PC-9 (cell line): ENCODE measurements around the gene COA3.

Source experiments
- EZH2 ChIP-seq: fragments of 200-600 bp; sonication (generic); IDR thresholded peaks from 2 replicates; pipeline ENCODE4 v1.8.0; 2017; ENCODE audit warnings: antibody characterized with exemption, low read depth
- TF ChIP-seq, protein P1 (sequence below): fragments of 200-600 bp; sonication (generic); conservative IDR thresholded peaks from 2 replicates; pipeline ENCODE4 v1.6.1; 2017; ENCODE audit warnings: mixed run types, antibody characterized with exemption, mild to moderate bottlenecking, moderate library complexity

DNA sequence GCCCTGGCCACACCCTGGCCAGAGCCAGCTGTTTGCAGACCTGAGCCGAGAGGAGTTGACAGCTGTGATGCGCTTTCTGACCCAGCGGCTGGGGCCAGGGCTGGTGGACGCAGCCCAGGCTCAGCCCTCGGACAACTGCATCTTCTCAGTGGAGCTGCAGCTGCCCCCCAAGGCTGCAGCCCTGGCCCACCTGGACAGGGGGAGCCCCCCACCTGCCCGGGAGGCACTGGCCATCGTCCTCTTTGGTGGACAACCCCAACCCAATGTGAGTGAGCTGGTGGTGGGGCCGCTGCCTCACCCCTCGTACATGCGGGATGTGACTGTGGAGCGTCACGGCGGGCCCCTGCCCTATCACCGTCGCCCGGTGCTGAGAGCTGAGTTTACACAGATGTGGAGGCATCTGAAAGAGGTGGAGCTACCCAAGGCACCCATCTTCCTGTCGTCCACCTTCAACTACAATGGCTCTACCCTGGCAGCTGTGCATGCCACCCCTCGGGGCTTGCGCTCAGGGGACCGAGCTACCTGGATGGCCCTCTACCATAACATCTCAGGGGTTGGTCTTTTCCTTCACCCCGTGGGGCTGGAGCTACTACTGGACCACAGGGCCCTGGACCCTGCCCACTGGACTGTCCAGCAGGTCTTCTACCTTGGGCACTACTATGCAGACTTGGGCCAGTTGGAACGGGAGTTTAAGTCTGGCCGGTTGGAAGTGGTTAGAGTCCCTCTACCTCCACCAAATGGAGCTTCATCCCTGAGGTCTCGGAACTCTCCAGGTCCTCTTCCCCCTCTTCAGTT is 46.5 kb upstream of the COA3 start:
- TF ChIP-seq, protein P1, sequence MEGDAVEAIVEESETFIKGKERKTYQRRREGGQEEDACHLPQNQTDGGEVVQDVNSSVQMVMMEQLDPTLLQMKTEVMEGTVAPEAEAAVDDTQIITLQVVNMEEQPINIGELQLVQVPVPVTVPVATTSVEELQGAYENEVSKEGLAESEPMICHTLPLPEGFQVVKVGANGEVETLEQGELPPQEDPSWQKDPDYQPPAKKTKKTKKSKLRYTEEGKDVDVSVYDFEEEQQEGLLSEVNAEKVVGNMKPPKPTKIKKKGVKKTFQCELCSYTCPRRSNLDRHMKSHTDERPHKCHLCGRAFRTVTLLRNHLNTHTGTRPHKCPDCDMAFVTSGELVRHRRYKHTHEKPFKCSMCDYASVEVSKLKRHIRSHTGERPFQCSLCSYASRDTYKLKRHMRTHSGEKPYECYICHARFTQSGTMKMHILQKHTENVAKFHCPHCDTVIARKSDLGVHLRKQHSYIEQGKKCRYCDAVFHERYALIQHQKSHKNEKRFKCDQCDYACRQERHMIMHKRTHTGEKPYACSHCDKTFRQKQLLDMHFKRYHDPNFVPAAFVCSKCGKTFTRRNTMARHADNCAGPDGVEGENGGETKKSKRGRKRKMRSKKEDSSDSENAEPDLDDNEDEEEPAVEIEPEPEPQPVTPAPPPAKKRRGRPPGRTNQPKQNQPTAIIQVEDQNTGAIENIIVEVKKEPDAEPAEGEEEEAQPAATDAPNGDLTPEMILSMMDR: no peak
- no peak for TF ChIP-seq EZH2
